Retinal pigment epithelial cell (primary cell): ENCODE results near the gene HINT3.
"Not testable (repeated sequence)": the region's sequence is repeated elsewhere in the genome, so short reads cannot be mapped to it uniquely, and the experiment has no call there.

Experiments
- DNase-seq: peaks from one replicate; pipeline ENCODE4 v3.0.0-alpha.2; 2010; ENCODE audit warnings: low read depth
- H3K4me3 ChIP-seq: 2 replicates; pipeline ENCODE4 v1.5.1; 2011; ENCODE audit warnings: mild to moderate bottlenecking, low read length, control low read depth, moderate library complexity
- TF ChIP-seq, protein P1 (sequence below): conservative IDR thresholded peaks from 2 replicates; pipeline ENCODE4 v1.5.1; 2011; ENCODE audit warnings: low read depth, low read length, control low read depth, inconsistent platforms

HINT3 gene

DNA sequence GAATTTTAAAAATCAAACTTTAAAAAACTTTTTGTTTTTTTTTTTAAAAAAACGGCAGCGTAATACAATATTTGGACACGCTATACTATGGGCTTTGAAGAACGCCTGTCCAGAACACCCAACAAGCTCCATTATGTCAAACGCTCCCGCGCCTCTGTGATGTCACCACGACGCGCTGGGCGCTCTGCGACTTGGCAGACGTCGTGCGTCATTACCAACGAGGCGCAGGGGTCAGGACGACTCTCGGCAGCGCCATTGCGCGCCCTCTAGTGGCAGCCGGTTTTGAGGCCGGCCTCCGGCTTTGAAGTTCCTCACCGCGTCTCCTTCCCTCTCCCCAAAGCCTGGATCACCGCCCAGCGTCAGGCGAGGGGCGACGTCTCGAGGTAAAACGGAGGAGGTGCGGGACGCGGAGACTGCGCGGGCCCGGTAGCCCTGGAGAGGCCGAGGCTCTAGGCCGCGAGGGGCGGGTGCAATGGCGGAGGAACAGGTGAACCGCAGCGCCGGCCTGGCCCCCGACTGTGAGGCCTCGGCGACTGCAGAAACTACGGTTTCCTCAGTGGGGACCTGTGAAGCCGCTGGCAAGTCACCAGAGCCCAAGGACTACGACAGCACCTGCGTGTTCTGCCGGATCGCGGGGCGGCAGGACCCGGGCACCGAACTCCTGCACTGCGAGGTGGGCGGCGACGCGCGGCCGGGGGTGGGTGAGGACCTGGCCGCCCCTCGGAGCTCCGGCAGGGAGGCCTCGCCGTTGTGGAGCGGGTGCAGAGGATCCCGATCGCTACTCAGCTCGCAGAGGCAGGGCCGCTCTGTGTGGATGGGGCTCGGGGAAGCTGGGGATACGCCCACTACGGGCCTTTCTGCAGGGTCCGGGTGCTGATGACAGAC lies at the start of gene HINT3:
Gene HINT3 (plus strand): TSS at position 265 of the 885 bp plus-strand sequence. CDS start 208 bp downstream, at position 473.
- TF ChIP-seq, protein P1, sequence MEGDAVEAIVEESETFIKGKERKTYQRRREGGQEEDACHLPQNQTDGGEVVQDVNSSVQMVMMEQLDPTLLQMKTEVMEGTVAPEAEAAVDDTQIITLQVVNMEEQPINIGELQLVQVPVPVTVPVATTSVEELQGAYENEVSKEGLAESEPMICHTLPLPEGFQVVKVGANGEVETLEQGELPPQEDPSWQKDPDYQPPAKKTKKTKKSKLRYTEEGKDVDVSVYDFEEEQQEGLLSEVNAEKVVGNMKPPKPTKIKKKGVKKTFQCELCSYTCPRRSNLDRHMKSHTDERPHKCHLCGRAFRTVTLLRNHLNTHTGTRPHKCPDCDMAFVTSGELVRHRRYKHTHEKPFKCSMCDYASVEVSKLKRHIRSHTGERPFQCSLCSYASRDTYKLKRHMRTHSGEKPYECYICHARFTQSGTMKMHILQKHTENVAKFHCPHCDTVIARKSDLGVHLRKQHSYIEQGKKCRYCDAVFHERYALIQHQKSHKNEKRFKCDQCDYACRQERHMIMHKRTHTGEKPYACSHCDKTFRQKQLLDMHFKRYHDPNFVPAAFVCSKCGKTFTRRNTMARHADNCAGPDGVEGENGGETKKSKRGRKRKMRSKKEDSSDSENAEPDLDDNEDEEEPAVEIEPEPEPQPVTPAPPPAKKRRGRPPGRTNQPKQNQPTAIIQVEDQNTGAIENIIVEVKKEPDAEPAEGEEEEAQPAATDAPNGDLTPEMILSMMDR = peak; percentile 96
- H3K4me3 ChIP-seq = peak within 1 kb of the TSS; percentile 87
- DNase-seq = peak; percentile 88

DNA sequence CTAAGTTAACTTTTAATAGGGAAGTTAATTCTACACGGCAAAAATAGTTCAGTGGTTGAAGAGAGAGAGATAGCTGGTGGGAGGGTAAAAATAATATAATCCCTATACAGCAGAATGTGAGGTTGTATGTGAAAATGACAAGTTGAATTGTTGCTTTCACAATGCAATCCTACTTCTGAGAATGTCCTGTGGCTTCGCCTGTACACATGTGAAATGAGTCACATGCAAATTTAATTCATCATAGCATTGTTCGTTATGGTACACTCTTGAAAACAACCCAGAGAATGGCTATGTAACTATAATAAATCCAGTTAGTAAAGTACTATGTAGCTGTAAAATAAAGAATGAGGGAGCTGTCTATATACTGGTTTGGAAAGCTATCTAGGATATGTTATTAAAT lies 46.0 kb upstream of the HINT3 start:
- H3K4me3 ChIP-seq = no peak overlapping the region
- no peak for DNase-seq
- TF ChIP-seq, protein P1 = no peak

GRCh38 chr6:125911051-125911451 lies 45.5 kb upstream of the HINT3 start:
- DNase-seq, H3K4me3 ChIP-seq: not testable (repeated sequence)

- DNase-seq, H3K4me3 ChIP-seq: not testable (repeated sequence)
These were observed 44.1 kb upstream of the HINT3 start for GRCh38 chr6:125912430-125912829.

- TF ChIP-seq, protein P1 = no peak
- DNase-seq = no peak
- no peak overlapping the region for H3K4me3 ChIP-seq
These were observed 43.4 kb upstream of the HINT3 start for GRCh38 chr6:125913145-125913544.

DNA sequence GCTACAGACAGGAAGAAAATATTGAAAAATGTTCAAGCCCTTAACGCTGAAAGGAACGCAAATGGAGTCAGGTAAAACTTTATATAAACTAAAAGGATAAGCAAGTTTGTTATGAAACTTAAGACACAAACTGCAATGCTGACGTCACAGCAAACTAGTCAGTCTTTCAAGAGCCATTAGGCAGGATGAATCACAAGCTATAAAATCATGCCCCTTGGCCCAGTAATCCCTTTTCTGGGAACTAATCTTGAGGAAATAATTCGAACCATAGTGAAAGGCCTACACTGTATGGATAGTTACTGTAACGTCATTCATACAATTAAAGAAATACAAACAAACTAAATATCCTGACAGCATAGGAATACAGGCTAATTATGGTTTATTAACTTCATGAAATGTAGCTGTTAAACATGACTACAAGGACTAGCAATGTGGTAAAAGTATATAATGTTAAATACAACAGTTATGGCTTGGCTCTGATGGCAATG lies 42.7 kb upstream of the HINT3 start:
- peak; percentile 98 for DNase-seq
- TF ChIP-seq, protein P1 = no peak
- H3K4me3 ChIP-seq = no peak overlapping the region

DNA sequence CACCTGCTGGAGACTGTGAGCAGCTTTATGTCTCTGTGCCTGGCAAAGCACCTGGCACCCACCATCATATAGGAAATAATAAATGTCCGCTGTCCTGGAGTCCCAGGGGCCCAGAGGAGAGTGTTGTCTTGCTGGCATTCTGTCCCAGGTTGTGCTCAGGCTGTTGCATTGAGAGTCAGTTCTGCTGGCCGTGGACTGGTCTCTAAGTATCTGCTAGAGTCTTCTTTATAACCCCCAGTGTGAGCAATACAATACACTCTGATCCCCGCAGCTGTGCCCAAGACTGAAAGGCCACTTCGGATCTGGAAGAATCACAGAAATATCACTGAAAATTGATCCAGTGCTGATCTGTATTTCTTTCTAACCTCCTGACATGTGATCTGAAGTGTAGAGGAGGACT lies 38.3 kb upstream of the HINT3 start:
- no peak for DNase-seq
- TF ChIP-seq, protein P1 = no peak
- H3K4me3 ChIP-seq = no peak overlapping the region
